Right atrium auricular region (tissue), 2 donors: Measurements from ENCODE around the gene SLC9A9. TPM values are rescaled to one million over a fixed set of nuclear protein-coding genes. Genes with fewer than 3 reads are reported as not detected.

Experiments used
- DNase-seq: peaks from one replicate; pipeline ENCODE4 v3.0.0-alpha.2; 2019; ENCODE audit warnings: low spot score
- H3K27ac ChIP-seq, 2 donors: fragments of 200-600 bp; sonication (generic); 1 replicate in 1 of 2; 2 replicates in 1 of 2; pipeline ENCODE4 v1.5.1; 2016 to 2019
- H3K27me3 ChIP-seq, 2 donors: fragments of 200-600 bp; sonication (generic); one replicate each; pipeline versions ENCODE4 v1.5.1 to v1.6.0; 2017 to 2019
- H3K36me3 ChIP-seq: fragments of 200-600 bp; sonication (generic); one replicate; pipeline ENCODE4 v1.5.1; 2016
- H3K4me1 ChIP-seq, 2 donors: fragments of 200-600 bp; sonication (generic); one replicate each; pipeline versions ENCODE4 v1.5.1 to v1.6.0; 2017 to 2019
- H3K4me3 ChIP-seq, 2 donors: fragments of 200-600 bp; sonication (generic); 1 replicate in 1 of 2; 2 replicates in 1 of 2; pipeline ENCODE4 v1.5.1; 2017 to 2019; ENCODE audit warnings: mild to moderate bottlenecking in 1 of 2, moderate library complexity in 1 of 2
- H3K9me3 ChIP-seq, 2 donors: fragments of 200-600 bp; sonication (generic); one replicate each; pipeline ENCODE4 v1.5.1; 2019
- CTCF ChIP-seq, 2 donors: fragments of 200-600 bp; sonication (generic); IDR thresholded peaks; one replicate each; pipeline ENCODE4 v1.5.1; 2019; ENCODE audit warnings: antibody characterized with exemption in 2 of 2
- total RNA-seq, 2 donors: library from RNA; depleted of rRNA; stranded (reverse); fragments of >200 nt; gene quantifications; one replicate each; pipeline ENCODE4 v1.1.0, GENCODE V29; 2016

Gene SLC9A9
- total RNA-seq, 2 donors from 2014 or later = 3.1 to 4.2 TPM

- no peak for TF ChIP-seq CTCF (IDR thresholded peaks at IDR 0.05)
- no peaks in the 10 kb centered on the region for H3K36me3 ChIP-seq
- no peak overlapping the region for H3K4me3 ChIP-seq
- no peak overlapping the region for H3K27ac ChIP-seq
- DNase-seq = no peak
- no peaks in the 10 kb centered on the region for H3K27me3 ChIP-seq
- no peaks in the 10 kb centered on the region for H3K4me1 ChIP-seq
- H3K9me3 ChIP-seq = no peaks in the 10 kb centered on the region
Measured at GRCh38 chr3:143228405-143228804, 619.9 kb downstream of the SLC9A9 start.

GRCh38 chr3:143226678-143227291 is 621.5 kb downstream of the SLC9A9 start:
- no peaks in the 10 kb centered on the region for H3K27me3 ChIP-seq
- H3K27ac ChIP-seq = no peak overlapping the region
- no peaks in the 10 kb centered on the region for H3K4me1 ChIP-seq
- H3K9me3 ChIP-seq = no peaks in the 10 kb centered on the region
- H3K4me3 ChIP-seq = no peak overlapping the region
- DNase-seq = no peak
- TF ChIP-seq CTCF (IDR thresholded peaks at IDR 0.05) = no peak
- no peaks in the 10 kb centered on the region for H3K36me3 ChIP-seq

GRCh38 chr3:143224716-143225115 is 623.6 kb downstream of the SLC9A9 start:
- H3K4me3 ChIP-seq = no peak overlapping the region

GRCh38 chr3:143222981-143223380 is 625.3 kb downstream of the SLC9A9 start:
- no peak for DNase-seq
- no peak overlapping the region for H3K4me3 ChIP-seq
- H3K9me3 ChIP-seq = no peaks in the 10 kb centered on the region
- no peaks in the 10 kb centered on the region for H3K27me3 ChIP-seq
- H3K27ac ChIP-seq = no peak overlapping the region
- no peak for TF ChIP-seq CTCF (IDR thresholded peaks at IDR 0.05)
- H3K36me3 ChIP-seq = no peaks in the 10 kb centered on the region
- no peaks in the 10 kb centered on the region for H3K4me1 ChIP-seq

More at GRCh38 chr3:143224716-143225115, 623.6 kb downstream of the SLC9A9 start:
- no peak for DNase-seq
- no peaks in the 10 kb centered on the region for H3K27me3 ChIP-seq
- H3K27ac ChIP-seq = no peak overlapping the region
- H3K4me1 ChIP-seq = no peaks in the 10 kb centered on the region
- H3K9me3 ChIP-seq = no peaks in the 10 kb centered on the region
- no peaks in the 10 kb centered on the region for H3K36me3 ChIP-seq
- no peak for TF ChIP-seq CTCF (IDR thresholded peaks at IDR 0.05)

- H3K9me3 ChIP-seq = no peaks in the 10 kb centered on the region
- no peaks in the 10 kb centered on the region for H3K4me1 ChIP-seq
- TF ChIP-seq CTCF (IDR thresholded peaks at IDR 0.05) = no peak
- no peaks in the 10 kb centered on the region for H3K36me3 ChIP-seq
- no peak overlapping the region for H3K4me3 ChIP-seq
- no peak overlapping the region for H3K27ac ChIP-seq
- no peak for DNase-seq
- no peaks in the 10 kb centered on the region for H3K27me3 ChIP-seq
Measured at GRCh38 chr3:143222505-143222904, 625.8 kb downstream of the SLC9A9 start.

- no peak for TF ChIP-seq CTCF (IDR thresholded peaks at IDR 0.05)
- no peak for DNase-seq
- Histone ChIP-seq H3K4me3 (no peak overlapping the region), H3K4me1 (no peaks in the 10 kb centered on the region), H3K9me3 (no peaks in the 10 kb centered on the region), H3K27ac (no peak overlapping the region), H3K27me3 (no peaks in the 10 kb centered on the region), H3K36me3 (no peaks in the 10 kb centered on the region)
Measured at GRCh38 chr3:143221446-143221845, 626.8 kb downstream of the SLC9A9 start.
